ENCODE results near the gene SLC35F4.

- TF ChIP-seq CTCF (IDR thresholded peaks at IDR 0.05 in 4 of 5, conservative IDR thresholded peaks at IDR 0.05 in 1 of 5) (no peak), POLR2A (IDR thresholded peaks at IDR 0.05) (no peak)
These were observed 18.2 kb downstream of the SLC35F4 start for GRCh38 chr14:57847706-57848105.
